Measurements from ENCODE around the gene GPD1L. TPM values are rescaled to one million over a fixed set of nuclear protein-coding genes. Genes with fewer than 3 reads are reported as not detected.
"Not testable (repeated sequence)": the region's sequence is repeated elsewhere in the genome, so short reads cannot be mapped to it uniquely, and the experiment has no call there.

Gene GPD1L
- total and polyA plus RNA-seq, 7 donors: 28.2 to 135 (median 101) TPM

DNA sequence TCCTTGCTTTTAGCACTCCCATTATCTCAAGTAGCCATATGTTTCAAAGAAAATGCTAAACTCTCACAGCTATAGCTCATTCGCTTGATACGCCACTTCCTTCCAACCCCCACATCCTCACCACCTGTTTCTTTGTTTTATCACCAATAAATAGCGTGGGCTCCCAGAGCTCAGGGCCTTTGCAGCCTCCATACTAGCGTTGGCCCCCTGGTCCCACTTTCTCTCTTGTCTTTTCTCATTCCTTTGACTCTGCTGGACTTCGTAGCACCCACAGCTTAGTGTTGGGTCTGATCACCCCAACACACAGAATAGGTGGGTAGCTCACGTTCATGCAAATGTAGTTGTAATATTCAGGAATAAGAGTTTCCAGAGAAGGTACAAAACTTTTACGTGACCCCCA, 4.1 kb upstream of the GPD1L start:
- H3K4me1 ChIP-seq: peaks cover 1% of the 10 kb centered on the region
- 95 to 97% (median 95%) methylated on average over 7 of the region's 7 CpGs for WGBS, 3 donors
- intact Hi-C loops (cut with DNase I): no loop called here
- H3K27me3 ChIP-seq (ENCODE audit: insufficient read depth in 3 of 3, low read length in 2 of 3): no peaks in the 10 kb centered on the region
- TF ChIP-seq, protein P1, sequence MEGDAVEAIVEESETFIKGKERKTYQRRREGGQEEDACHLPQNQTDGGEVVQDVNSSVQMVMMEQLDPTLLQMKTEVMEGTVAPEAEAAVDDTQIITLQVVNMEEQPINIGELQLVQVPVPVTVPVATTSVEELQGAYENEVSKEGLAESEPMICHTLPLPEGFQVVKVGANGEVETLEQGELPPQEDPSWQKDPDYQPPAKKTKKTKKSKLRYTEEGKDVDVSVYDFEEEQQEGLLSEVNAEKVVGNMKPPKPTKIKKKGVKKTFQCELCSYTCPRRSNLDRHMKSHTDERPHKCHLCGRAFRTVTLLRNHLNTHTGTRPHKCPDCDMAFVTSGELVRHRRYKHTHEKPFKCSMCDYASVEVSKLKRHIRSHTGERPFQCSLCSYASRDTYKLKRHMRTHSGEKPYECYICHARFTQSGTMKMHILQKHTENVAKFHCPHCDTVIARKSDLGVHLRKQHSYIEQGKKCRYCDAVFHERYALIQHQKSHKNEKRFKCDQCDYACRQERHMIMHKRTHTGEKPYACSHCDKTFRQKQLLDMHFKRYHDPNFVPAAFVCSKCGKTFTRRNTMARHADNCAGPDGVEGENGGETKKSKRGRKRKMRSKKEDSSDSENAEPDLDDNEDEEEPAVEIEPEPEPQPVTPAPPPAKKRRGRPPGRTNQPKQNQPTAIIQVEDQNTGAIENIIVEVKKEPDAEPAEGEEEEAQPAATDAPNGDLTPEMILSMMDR (IDR thresholded peaks at IDR 0.05): no peak
- no peak overlapping the region for H3K4me3 ChIP-seq
- no peaks in the 10 kb centered on the region for H3K9me3 ChIP-seq
- no peak overlapping the region for H3K27ac ChIP-seq
- DNase-seq: no peak
- no peaks in the 10 kb centered on the region for H3K36me3 ChIP-seq (ENCODE audit: insufficient read depth in 1 of 2, low read depth in 1 of 2)
- no peak for ATAC-seq

DNA sequence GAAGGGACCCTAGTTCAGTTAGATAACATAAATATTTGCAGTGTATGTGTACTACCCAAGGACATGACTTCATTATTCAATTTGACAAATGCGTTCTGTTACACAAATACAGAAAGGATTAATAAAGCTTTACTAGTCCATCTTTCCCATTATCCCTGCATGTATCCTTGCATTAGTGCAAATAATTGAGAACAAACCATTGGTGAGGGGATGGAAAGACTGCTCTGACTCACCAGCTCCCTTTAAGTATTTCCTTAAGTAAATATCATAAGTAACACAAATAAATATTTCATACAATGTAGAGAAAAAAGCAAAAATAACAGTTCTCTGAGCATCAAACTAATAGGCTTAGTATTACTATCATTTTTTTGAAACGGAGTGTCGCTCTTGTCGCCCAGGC, 1.9 kb upstream of the GPD1L start:
- H3K9me3 ChIP-seq: no peaks in the 10 kb centered on the region
- WGBS, 3 donors: 97 to 99% (median 98%) methylated on average over 4 of the region's 4 CpGs

DNA sequence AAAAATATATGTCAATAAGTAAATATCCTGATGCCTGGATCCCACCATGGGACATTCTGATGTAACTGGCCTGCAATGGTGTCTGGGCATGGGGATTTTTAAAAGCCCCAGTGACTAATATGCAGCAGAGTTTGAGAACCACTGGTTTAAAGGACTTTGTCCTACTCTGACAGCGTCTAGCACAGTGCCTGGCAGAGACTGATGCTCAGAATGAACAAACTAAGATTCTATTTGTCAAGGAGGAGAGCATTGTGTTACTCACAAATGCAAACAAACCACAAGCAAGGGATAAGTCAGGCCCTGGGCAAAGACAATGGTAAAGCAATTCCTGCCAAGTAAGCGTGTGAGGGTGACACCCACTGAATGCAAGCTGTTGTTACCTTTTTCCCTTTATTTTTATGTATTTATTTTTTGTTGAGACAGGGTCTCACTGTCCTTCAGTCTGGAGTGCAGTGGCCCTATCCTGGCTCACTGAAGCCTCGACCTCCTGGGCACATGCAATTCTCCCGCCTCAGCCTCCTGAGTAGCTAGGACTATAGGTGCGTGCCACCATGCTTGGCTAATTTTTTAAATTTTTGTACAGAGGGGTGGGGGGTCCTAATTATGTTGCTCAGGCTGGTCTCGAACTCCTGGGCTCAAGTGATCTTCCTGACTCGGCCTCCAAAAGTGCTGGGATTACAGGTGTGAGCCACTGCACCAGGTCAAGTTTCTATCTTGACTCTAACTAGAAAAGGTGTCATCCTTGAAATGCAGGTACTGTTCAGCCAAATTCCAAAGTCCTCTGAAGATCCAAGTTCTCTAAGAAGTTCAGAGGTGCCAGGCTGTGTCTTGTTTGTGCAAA, 909 bp upstream of the GPD1L start:
- ATAC-seq (no peak), DNase-seq (no peak)
- Histone ChIP-seq H3K36me3 (ENCODE audit: insufficient read depth in 1 of 2, low read depth in 1 of 2) (no peaks in the 10 kb centered on the region), H3K27me3 (ENCODE audit: insufficient read depth in 3 of 3, low read length in 2 of 3) (no peaks in the 10 kb centered on the region), H3K27ac (peak overlapping the region; percentile 96), H3K9me3 (no peaks in the 10 kb centered on the region), H3K4me1 (peaks cover 33% of the 10 kb centered on the region), H3K4me3 (peak overlapping the region; percentile 89)
- 86 to 92% (median 90%) methylated on average over 7 of the region's 7 CpGs for WGBS, 3 donors
- intact Hi-C loops (cut with DNase I): loop anchor here (2.0 to 5.0 kb wide), 2 partner anchors 53 to 61 kb away; no protein-coding TSS in a partner anchor
- TF ChIP-seq, protein P1 (IDR thresholded peaks at IDR 0.05): no peak

More for the DNA sequence above, 1.9 kb upstream of the GPD1L start:
- TF ChIP-seq, protein P1 (IDR thresholded peaks at IDR 0.05): no peak
- no peak for ATAC-seq
- Histone ChIP-seq H3K4me1 (peaks cover 23% of the 10 kb centered on the region), H3K4me3 (no peak overlapping the region), H3K36me3 (ENCODE audit: insufficient read depth in 1 of 2, low read depth in 1 of 2) (no peaks in the 10 kb centered on the region), H3K27me3 (ENCODE audit: insufficient read depth in 3 of 3, low read length in 2 of 3) (no peaks in the 10 kb centered on the region), H3K27ac (no peak overlapping the region)
- intact Hi-C loops (cut with DNase I): no loop called here
- no peak for DNase-seq

DNA sequence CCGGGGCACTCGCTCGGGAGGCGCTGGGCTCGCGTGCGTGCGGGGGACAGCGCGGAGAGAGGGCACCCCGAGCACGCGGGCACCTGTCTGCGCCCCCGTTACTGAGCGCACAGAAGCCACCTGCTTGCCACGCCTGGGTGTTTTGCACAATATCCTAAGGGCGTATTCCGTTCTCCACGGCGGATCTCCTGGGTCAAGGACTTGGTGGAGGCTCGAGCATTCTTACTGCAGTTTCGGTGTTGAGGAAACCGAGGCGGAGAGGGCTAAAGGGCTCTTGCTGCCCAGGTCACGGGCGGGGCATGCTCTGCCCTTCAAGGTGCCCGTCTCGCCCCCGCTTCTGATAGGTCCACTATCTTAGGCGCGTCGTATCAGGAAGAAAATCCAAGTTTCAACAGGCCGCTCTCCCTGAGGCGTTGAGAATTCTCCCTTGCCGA, 526 bp downstream of the GPD1L start:
- ATAC-seq (peak; percentile 32 to 57 (median 55)), DNase-seq (peak; percentile 44 to 80)
- Histone ChIP-seq H3K4me1 (peaks cover 42% of the 10 kb centered on the region), H3K4me3 (peak overlapping the region; percentile 89), H3K27ac (peak overlapping the region; percentile 96), H3K9me3 (no peaks in the 10 kb centered on the region), H3K36me3 (ENCODE audit: insufficient read depth in 1 of 2, low read depth in 1 of 2) (no peaks in the 10 kb centered on the region), H3K27me3 (ENCODE audit: insufficient read depth in 3 of 3, low read length in 2 of 3) (no peaks in the 10 kb centered on the region)
- TF ChIP-seq, protein P1 (IDR thresholded peaks at IDR 0.05): no peak
- intact Hi-C loops (cut with DNase I): loop anchor here (2.0 to 5.0 kb wide), 2 partner anchors 55 to 62 kb away; no protein-coding TSS in a partner anchor
- 1 to 2% (median 2%) methylated on average over 27 to 36 of the region's 36 CpGs for WGBS, 3 donors

DNA sequence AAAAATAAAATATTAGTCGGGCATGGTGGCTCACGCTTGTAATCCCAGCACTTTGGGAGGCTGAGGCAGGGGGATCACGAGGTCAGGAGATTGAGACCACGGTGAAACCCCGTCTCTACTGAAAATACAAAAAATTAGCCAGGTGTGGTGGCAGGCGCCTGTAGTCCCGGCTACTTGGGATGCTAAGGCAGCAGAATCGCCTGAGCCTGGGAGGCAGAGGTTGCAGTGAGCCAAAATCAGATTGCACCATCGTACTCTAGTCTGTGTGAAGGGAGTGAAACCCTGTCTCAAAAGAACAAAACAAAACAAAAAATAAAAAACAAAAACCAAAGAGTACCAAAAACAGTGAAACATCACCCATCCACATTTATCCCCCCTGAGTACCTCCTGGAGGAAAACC, 1.8 kb downstream of the GPD1L start:
- intact Hi-C loops (cut with DNase I): loop anchor here in 1 of 2 donors (5.0 kb wide), 1 partner anchor 56 kb away; no protein-coding TSS in a partner anchor
- peak overlapping the region; percentile 96 for H3K27ac ChIP-seq
- not testable (repeated sequence) for H3K27me3 ChIP-seq (ENCODE audit: insufficient read depth in 3 of 3, low read length in 2 of 3); H3K36me3 ChIP-seq (ENCODE audit: insufficient read depth in 1 of 2, low read depth in 1 of 2); H3K9me3 ChIP-seq; DNase-seq
- peaks cover 53% of the 10 kb centered on the region for H3K4me1 ChIP-seq
- ATAC-seq: peak in 1 of 4 donors; percentile 21
- 73 to 82% (median 74%) methylated on average over 9 of the region's 9 CpGs for WGBS, 3 donors
- peak overlapping the region; percentile 89 for H3K4me3 ChIP-seq
